AG09319 (cell line): ENCODE results near the gene PHF24.
"Not testable (repeated sequence)": the region's sequence is repeated elsewhere in the genome, so short reads cannot be mapped to it uniquely, and the experiment has no call there.

ENCODE experiments used
- DNase-seq: peaks from one replicate; pipeline ENCODE4 v3.0.0-alpha.2; 2010; ENCODE audit warnings: low read depth; ENCODE audit errors: extremely low read depth
- TF ChIP-seq, protein P1 (sequence below): IDR thresholded peaks from 2 replicates; pipeline ENCODE4 v1.5.1; 2011; ENCODE audit warnings: low read depth, mild to moderate bottlenecking, inconsistent platforms, low read length, moderate library complexity

Gene PHF24

DNA sequence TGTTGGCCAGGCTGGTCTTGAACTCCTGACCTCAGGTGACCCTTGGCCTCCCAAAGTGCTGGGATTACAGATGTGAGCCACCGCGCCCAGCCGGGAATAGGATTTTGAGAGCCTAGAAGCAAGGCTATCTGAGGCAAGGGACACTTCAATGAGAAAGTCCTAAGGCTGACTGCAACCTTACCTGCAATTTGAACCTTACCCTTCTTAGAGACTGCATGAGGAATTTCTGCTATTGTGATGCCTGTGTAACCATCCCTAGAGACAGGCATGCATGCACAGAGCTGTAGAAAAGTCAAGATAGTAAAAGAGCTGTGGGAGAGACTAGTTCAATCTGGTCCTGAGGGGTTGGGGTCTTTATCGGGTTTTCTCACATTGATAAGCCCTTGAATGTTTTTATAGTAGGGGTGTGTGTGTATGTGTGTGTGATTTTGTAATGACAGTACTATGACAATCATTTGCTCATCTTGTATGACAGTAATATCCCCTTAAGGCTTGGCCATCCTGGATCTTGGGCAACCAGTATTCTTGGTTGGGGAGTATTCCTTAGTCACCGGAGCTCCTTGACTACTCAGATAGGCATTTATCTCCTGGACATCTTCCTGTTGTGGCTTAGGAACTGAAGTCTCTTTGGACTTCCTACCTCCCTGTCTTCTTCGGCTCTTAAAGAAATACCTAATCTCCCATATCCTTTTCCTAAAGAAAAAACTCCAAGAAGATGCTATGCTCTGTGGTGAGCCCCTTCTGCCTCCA is 42.6 kb downstream of the PHF24 start:
- no peak for DNase-seq
- TF ChIP-seq, protein P1, sequence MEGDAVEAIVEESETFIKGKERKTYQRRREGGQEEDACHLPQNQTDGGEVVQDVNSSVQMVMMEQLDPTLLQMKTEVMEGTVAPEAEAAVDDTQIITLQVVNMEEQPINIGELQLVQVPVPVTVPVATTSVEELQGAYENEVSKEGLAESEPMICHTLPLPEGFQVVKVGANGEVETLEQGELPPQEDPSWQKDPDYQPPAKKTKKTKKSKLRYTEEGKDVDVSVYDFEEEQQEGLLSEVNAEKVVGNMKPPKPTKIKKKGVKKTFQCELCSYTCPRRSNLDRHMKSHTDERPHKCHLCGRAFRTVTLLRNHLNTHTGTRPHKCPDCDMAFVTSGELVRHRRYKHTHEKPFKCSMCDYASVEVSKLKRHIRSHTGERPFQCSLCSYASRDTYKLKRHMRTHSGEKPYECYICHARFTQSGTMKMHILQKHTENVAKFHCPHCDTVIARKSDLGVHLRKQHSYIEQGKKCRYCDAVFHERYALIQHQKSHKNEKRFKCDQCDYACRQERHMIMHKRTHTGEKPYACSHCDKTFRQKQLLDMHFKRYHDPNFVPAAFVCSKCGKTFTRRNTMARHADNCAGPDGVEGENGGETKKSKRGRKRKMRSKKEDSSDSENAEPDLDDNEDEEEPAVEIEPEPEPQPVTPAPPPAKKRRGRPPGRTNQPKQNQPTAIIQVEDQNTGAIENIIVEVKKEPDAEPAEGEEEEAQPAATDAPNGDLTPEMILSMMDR = no peak

GRCh38 chr9:35001285-35001677 is 43.2 kb downstream of the PHF24 start:
- no peak for DNase-seq
- TF ChIP-seq, protein P1 = no peak

DNA sequence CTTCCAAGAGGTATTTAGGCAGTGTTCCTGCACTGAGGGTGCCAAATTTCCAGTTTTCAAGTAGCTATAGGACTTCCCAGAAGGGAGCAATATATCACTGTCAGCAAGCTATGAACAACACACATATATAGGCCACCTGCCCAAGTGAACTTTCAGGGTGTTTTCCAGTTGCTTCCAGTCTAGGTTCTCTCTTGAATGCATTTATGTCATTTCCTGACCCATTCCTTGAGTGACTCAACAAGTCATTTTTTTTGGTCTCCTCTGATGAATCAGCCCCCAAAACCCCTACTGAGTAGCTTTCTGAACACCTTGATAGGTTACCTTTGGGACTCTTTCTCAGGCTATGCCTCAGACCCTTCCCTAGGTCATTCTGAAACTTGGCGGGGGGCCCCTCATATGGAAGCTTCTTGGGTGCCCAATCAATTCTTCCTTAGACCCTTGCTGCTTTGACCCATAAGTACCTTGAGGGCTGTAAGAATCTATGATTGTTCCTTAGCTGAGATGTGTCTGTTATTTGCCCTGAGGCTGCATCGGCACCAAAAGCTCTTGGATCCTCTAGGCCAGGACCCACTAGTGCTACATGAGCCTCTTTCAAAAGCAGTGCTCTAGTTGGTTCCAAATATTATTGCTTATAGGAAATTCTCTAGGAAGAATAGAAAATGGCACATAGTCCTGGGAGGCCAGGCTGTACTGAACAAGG is 43.9 kb downstream of the PHF24 start:
- DNase-seq = no peak
- TF ChIP-seq, protein P1 = no peak

DNA sequence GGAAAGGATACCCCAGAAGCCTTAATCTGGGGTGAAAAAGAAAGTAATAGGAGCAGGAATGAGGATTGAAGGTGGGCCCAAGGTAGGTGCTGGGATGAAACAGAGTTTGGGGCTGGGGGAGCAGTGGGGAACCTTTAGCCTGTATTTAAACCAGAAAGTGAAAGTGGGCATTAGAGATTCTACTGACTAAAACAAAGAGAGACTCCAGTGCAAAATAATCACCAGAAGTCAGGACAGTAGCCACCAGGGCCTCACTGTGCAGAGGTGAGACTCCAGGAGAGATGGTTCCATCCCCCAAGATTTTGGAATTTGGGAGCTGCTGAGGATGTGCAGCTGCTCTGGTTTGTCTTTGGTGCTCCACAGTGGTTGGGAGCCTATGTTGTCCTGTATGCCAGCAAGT is 44.5 kb downstream of the PHF24 start:
- DNase-seq = no peak
- TF ChIP-seq, protein P1 = no peak

DNA sequence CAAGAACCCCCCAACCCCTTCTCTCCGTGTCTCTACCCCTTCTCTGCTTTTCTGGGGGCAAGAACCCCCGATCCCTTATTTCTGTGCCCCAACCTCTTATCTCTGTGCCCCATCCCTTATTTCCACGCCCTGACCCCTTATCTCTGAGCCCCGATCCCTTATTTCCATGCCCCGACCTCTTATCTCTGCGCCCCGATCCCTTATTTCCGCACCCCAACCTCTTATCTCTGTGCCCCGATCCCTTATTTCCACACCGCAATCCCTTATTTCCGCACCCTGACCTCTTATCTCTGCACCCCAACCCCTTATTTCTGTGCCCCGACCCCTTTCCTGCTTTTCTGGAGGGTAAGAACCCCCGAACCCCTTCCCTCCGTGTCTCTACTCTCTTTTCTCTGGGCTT is 46.2 kb downstream of the PHF24 start:
- not testable (repeated sequence) for DNase-seq

GRCh38 chr9:35010351-35010958 is 52.4 kb downstream of the PHF24 start:
- no peak for DNase-seq
- TF ChIP-seq, protein P1 = no peak

DNA sequence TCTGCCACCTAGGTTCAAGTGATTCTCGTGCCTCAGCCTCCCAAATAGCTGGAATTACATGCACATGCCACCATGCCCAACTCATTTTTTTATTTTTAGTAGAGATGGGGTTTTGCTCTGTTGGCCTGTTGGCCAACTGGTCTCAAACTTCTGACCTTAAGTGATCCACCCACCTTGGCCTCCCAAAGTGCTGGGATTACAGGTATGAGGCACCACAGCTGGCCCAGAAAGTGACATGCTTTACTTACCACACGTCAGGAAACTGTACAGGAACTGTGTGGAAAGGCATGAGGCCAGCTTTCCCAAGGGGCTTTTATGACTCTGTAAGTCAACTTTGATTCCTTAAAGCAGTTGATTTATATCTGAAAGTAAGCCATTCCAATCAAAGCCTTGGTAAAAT is 56.4 kb downstream of the PHF24 start:
- TF ChIP-seq, protein P1 = no peak
- no peak for DNase-seq

DNA sequence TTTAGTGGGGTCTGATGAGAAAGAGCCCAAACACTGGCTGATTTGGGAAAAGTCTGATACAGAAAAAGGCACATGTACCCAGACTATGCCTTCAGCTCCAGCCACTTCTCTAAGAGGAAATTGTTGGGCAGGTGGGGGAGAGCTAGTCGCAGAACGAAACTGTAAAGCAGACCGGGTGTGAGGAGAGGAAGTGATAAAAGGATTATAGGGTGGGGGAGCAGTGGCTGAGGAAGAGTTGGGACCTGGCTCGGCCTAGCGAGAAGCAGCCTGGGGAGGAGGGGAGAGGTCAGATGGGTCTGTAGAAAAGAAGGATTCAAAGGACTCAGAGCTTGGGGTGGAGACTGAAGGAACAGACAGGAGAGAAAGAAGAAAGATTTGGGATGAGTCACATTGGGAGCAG is 65.4 kb downstream of the PHF24 start:
- not testable (repeated sequence) for DNase-seq
